ENCODE measurements around the gene SPACDR.

SPACDR gene

DNA sequence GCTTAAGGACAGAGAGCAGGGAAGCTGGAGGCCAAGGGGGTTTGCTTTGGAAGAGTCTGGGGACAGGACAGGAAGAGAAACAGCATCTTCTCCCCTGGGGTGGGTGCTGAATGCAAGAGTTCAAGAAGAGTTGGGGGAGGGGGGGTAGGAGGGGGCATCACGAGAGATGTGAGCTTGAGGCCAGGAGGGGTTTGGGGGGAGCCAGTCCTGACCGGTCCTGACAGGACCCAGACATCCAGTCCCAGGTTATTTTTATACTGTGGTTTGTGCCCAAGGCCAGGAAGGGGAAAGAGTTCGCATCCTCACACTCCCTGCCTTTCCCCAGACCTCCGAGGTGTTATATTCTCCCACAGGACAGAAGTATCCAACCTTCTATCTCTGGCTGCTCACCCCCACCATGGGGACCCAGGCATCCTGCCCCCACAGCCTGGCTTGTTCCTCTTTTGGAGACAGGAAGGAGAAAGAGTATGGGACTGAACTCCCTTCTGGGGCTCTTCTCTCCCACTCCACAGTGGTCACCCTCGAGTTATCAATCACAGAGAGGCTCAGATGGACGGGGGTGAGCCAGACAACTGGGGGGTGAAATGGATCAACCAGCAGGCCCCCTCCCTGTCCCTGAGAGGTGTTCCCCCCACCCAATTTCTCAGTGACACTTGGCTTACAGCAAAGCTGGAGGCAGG lies 12.2 kb upstream of the SPACDR start:
- ATAC-seq (no peak), DNase-seq (no peak)
- no peaks in the 10 kb centered on the region for H3K27me3 Mint-ChIP-seq
- peaks cover 63% of the 10 kb centered on the region for H3K4me1 Mint-ChIP-seq
- H3K9me3 Mint-ChIP-seq: no peaks in the 10 kb centered on the region
- H3K4me3 Mint-ChIP-seq: peak overlapping the region; percentile 91 to 97
- H3K27ac Mint-ChIP-seq: peak overlapping the region; percentile 96 to 97

DNA sequence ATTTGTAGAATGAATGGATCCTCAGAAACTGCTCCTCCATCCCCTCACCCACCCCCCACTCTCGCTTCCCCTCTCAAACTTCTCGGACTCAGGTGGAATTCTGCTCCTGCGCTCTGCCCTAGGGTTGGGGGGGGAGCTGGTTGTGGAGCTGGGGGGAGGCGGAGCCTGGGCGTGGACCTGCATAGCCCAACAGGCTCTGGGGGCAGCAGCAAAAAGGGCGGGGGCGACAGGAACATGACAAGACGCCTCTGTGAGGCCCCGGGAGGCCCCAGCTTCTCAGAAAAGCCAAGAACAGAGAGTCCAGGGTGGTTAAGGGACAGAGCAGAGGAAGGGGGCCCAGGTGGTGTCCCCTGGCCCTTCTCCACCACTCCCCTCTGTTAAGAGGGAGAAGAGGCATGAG lies 11.5 kb upstream of the SPACDR start:
- ATAC-seq (no peak), DNase-seq (no peak)
- Mint-ChIP-seq H3K9me3 (no peaks in the 10 kb centered on the region), H3K27me3 (no peaks in the 10 kb centered on the region), H3K4me1 (peaks cover 68% of the 10 kb centered on the region), H3K27ac (peak overlapping the region; percentile 96 to 97), H3K4me3 (peak overlapping the region; percentile 91 to 97)

DNA sequence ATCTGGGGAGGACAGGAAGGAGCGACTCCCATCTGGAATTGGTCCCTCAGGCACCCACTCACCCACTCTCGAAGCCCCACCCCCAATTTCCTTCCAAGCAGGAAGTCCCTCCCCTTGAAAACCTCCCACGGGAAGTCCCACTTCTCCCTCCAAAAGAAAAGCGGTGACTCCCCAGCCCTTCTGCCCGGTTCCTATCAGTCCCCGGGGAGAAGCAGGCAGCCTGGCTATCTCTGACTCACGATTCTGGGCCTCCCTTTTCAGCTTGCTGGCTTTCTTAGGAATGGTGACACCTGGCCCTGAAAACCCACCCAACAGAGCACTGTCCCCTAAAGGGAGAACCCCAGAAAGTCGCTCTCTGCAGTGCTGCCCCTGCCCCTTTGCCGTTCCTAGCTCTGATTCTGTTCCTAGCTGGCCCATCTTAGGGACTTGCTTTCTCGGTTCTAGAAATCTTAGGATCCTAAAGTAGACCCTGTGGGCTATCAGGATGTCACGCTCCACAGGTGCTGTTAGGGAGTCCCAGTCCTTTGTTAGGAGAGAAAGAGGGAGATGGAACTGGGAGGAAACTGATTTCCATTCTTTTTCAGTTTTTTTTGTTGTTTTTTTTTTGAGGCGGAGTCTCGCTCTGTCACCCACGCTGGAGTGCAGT lies 8.9 kb upstream of the SPACDR start:
- H3K4me3 Mint-ChIP-seq: peak overlapping the region; percentile 53 to 69
- peaks cover 79% of the 10 kb centered on the region for H3K4me1 Mint-ChIP-seq

DNA sequence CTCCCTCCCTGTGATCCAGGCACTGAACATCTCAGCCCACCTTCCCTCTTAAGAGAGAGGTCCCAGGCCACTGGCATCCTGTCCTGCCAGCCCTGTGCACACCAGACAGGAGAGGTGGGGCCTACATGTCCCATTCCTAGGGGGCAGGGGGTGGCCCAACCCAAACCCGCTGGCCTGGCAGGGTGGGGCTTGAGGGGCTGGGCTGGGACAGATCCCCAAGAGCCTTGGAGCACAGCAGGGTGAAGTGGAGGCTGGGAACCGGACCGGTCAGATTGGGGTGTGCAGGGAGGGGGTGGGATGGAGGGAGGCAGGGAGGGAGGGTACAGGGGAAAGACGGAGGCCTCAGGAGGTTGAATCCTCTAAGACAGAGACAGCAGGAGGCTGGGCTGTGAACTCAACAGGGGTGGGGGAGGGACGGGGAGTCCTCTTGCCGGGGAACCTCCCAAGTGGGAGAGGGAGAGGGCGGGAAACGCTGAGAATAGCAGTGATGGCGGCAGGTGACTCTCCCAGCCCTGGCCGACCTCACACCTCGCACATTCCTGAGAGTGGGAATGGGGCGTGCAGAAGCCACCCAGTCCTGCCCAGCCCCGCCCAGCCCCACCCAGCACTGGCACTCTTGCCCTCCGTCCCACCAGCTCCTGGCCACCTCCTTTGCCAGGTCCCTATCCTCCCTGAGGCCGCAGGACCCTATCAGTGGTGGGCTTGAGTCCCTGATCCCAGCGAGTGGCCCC lies 8.2 kb upstream of the SPACDR start:
- H3K27me3 Mint-ChIP-seq: no peaks in the 10 kb centered on the region
- DNase-seq (no peak), ATAC-seq (no peak)
- peak overlapping the region in 1 of 2 donors; percentile 53 for H3K4me3 Mint-ChIP-seq
- peaks cover 82% of the 10 kb centered on the region for H3K4me1 Mint-ChIP-seq
- H3K27ac Mint-ChIP-seq: no peak overlapping the region
- no peaks in the 10 kb centered on the region for H3K9me3 Mint-ChIP-seq

More for the DNA sequence above, 8.9 kb upstream of the SPACDR start:
- DNase-seq (no peak), ATAC-seq (no peak)
- no peaks in the 10 kb centered on the region for H3K9me3 Mint-ChIP-seq
- peak overlapping the region in 1 of 2 donors; percentile 58 for H3K27ac Mint-ChIP-seq
- H3K27me3 Mint-ChIP-seq: no peaks in the 10 kb centered on the region

DNA sequence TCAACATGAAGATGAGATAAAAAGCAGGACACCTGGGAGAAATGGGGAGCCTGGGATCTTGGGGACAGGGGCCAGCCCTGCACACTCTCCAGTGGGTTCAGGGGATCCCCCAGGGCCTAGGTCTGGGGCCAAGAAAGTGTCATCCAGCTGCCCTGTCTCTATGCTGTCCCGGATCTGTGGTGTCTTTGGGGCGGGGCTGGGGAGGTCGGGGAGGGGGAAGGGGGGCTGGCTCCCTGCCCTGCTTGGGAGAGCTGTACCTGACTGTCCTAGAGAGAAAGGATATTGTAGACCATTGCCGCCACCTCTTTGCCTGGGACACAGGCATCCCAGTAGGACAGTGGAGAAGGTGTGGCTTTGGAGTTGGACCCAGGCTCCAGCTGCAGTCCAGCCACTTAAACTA lies 7.0 kb upstream of the SPACDR start:
- H3K4me1 Mint-ChIP-seq: peaks cover 81% of the 10 kb centered on the region
- H3K27me3 Mint-ChIP-seq: no peaks in the 10 kb centered on the region
- no peak overlapping the region for H3K27ac Mint-ChIP-seq
- no peak for DNase-seq
- ATAC-seq: no peak
- no peak overlapping the region for H3K4me3 Mint-ChIP-seq
- no peaks in the 10 kb centered on the region for H3K9me3 Mint-ChIP-seq

DNA sequence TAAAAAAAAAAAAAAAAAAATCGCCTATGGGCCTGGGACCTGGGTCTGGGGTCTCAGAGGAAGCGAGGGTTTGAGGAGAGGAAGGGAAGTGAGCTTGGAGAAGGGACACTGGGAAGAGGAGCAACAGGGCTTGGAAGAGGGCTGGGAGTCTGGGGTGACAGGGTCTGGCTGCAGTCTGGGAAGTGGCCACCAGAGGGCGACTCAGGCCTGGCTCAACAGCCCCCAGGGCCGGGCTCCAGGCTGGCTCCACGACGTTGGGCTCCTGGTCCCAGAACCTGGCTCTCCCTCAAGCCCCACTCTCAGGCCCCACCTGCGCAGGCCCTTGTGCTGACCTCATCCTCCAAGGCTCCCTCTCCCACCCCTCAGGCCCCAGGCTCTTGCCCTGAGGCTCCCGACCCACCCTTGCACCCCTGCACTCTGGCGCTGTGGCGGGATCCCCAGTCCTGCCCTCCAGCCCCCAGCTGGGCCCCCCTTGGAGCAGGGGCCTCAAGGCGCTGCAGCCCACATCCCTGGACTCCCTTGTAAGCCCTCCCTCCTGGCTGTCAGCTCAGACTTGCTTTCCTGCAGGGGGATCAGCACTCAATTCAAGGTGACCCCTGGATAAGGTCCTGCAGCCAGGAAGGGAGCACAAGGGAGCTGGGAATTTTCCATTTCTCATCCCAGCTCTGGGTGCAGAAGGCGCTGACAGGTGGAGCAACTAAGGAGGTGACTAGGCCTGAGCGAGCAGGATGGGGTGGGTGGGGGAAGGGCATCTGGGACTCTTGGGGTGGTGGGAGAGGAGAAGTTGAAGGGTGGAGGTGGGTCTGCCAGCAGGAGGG lies 5.4 kb upstream of the SPACDR start:
- no peak overlapping the region for H3K4me3 Mint-ChIP-seq
- DNase-seq (peak; percentile 73 to 75), ATAC-seq (peak; percentile 80)
- peak overlapping the region in 1 of 2 donors; percentile 94 for H3K27ac Mint-ChIP-seq
- peaks cover 65% of the 10 kb centered on the region for H3K4me1 Mint-ChIP-seq
- H3K27me3 Mint-ChIP-seq: no peaks in the 10 kb centered on the region
- no peaks in the 10 kb centered on the region for H3K9me3 Mint-ChIP-seq

DNA sequence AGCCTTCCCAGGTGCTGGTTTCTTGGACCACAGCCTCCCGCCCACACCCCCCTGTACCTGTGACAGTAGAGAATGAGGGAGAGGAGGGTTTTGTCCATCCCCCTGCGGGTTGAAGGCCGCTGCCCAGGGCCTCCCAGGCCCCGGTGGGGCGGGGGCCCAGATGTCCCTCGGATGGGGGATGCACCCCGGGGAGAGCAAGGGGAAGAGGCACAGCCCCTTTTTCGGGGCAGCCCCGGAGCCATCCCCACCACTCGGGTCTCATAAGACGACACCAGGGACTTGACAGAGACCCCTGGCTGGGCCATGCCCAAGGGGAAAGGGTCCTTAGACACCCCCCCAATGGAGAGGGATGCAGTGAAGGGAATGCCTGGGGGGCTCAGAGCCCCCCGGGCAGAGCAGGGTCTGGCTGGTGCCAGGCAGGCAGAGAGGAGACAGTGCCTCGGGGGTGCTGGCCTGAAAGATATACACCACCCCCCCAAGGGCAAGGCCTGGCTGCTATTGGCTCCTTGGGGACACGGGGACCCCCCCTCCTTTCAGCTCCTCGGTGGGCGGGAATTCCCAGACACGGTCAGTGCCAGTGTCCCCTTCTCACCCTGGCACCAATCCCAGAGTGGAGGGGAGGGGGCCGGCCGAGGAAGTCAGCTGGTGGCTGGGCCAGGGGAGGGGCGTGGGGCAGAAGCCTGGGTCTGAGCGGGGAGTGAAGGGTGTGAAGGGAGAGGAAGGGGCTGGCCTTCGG lies 3.7 kb upstream of the SPACDR start:
- Mint-ChIP-seq H3K9me3 (no peaks in the 10 kb centered on the region), H3K4me3 (no peak overlapping the region), H3K27me3 (no peaks in the 10 kb centered on the region), H3K27ac (peak overlapping the region in 1 of 2 donors; percentile 27), H3K4me1 (peaks cover 49% of the 10 kb centered on the region)
- DNase-seq (no peak), ATAC-seq (no peak)

DNA sequence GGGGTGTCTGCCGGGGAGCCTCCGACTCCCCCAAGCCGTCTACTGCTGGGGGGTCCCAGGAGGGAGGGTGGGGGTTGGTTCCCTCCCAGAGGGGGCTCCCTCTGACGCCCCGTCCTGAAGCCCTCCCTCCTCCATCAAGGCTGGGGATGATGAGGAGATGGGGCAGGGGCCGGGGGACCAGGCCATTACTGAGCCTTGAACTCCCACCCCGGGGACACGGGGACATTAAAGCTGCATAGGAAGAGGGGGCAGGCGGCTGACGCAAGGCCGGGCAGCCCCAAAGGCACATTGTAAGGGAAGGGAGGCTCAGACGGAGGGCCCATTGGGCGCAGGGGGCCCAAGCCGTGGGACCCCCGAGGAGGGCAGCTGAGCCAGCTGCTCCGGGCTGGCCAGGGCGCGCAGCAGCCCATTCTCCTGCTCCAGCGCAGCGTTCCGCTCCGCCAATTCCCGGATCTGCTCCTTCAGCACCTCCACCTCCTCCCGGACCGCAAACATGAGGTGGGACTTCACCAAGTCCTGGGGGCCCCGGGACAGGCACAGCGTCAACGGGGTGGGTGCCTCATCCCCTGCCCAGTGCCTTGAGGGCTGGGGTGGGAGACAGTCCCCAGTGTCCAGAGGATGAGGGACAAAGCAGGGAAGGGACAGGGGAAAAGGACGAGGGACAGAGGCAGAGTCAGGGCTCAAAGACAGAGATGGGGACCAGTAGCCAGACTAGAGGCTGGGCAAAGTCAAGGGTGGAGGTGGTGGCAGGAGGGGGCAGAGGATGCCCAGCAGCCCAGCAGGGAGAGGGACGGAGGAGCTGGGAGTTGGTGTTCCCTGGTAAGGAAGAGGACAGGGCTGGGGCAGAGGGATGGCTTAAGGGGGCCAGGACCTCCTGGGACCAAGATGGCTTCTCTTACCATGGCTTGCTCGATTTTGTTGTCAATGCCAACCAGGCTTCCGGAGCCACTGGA lies 2.9 kb upstream of the SPACDR start:
- peak; percentile 29 for ATAC-seq
- peak overlapping the region in 1 of 2 donors; percentile 87 for H3K27ac Mint-ChIP-seq

DNA sequence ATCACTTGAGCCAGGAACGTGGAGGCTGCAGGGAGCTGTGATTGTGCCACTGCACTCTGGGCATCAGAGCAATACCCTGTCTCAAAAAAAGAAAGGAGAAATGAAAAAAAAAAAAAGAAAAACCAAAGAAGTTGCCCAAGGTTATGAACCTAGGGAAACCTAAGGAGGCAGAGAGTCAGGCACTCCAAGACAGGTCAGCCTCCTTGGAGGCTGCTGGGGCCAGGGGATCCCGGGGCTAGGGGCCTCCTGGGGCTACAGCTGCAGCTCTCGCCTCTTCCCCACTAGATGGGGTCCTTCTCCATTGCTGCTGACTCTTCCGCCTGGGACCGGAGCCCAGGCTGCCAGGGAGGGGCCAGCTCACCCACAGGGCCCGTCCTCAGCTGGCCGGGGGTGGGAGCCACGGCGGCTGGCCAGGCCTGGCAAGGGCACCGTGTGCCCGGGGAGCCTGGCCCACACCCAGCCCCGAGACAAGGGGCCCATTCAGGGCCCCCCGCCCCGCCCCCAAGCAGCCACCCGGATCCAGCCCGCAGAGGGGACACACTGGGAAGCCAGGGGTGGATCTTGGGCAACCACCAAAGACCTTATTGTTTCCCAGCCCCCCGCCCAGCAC lies 1.7 kb upstream of the SPACDR start:
- H3K4me3 Mint-ChIP-seq: no peak overlapping the region
- peaks cover 34% of the 10 kb centered on the region for H3K4me1 Mint-ChIP-seq
- ATAC-seq (no peak), DNase-seq (no peak)
- H3K27me3 Mint-ChIP-seq: no peaks in the 10 kb centered on the region
- peak overlapping the region in 1 of 2 donors; percentile 48 for H3K27ac Mint-ChIP-seq
- H3K9me3 Mint-ChIP-seq: no peaks in the 10 kb centered on the region

More for the DNA sequence above, 2.9 kb upstream of the SPACDR start:
- no peaks in the 10 kb centered on the region for H3K9me3 Mint-ChIP-seq
- no peak for DNase-seq
- no peak overlapping the region for H3K4me3 Mint-ChIP-seq
- H3K4me1 Mint-ChIP-seq: peaks cover 40% of the 10 kb centered on the region
- H3K27me3 Mint-ChIP-seq: no peaks in the 10 kb centered on the region

DNA sequence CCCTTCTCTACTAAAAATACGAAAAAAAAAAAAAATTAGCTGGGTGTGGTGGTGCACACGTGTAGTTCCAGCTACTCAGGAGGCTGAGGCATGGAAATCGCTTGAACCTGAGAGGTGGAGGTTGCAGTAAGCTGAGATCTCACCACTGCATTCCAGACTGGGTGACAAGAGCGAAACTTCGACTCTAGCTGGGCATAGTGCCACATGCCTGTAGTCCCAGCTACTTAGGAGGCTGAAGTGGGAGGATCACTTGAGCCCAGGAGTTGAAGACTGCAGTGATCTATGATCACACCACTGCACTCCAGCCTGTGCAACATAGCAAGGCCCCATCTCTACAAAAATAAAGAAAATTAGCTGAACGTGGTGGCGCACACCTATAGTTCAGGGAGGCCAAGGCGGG lies 1.2 kb upstream of the SPACDR start:
- Mint-ChIP-seq H3K4me3 (no peak overlapping the region), H3K4me1 (peaks cover 29% of the 10 kb centered on the region), H3K27ac (peak overlapping the region in 1 of 2 donors; percentile 48), H3K9me3 (no peaks in the 10 kb centered on the region), H3K27me3 (no peaks in the 10 kb centered on the region)
- DNase-seq: no peak
- no peak for ATAC-seq

DNA sequence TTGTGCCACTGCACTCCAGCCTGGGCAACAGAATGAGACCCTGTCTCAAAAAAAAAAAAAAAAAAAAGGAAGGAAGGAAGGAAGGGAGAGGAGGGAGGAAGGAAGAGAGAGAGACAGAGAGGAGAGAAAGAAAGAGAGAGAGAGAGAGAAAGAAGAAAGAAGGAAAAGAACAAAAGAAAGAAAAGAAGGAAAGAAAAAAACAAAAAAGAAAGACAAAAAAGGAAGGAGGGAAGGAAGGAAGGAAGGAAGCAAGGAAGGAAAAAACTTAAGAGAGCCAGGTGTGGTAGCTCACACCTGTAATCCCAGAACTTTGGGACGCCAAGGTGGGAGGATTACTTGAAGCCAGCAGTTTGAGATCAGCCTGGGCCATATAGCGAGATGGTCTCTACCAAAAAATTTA lies 731 bp upstream of the SPACDR start:
- Mint-ChIP-seq H3K27ac (peak overlapping the region; percentile 31 to 41), H3K4me3 (no peak overlapping the region), H3K27me3 (no peaks in the 10 kb centered on the region), H3K9me3 (no peaks in the 10 kb centered on the region), H3K4me1 (peaks cover 24% of the 10 kb centered on the region)
- DNase-seq (no peak), ATAC-seq (no peak)

DNA sequence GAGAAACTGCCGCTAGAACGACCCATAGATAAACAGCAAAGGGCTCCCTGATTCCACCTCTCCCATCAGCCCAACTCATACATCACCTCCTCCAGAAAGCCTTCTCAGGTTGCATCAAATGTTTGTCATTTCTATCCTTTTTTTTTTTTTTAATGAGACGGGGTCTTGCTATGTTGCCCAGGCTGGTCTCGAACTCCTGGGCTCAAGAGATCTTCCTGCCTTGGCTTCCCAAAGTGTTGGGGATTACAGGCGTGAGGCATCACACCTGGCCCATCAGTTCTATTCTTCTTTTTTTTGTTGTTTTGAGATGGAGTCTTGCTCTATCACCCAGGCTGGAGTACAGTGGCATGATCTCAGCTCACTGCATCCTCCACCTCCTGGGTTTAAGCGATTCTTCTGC lies 7.0 kb downstream of the SPACDR start:
- DNase-seq (no peak), ATAC-seq (no peak)
- H3K9me3 Mint-ChIP-seq: no peaks in the 10 kb centered on the region
- H3K27ac Mint-ChIP-seq: no peak overlapping the region
- H3K4me1 Mint-ChIP-seq: peaks cover 26% of the 10 kb centered on the region
- H3K27me3 Mint-ChIP-seq: no peaks in the 10 kb centered on the region
- no peak overlapping the region for H3K4me3 Mint-ChIP-seq

DNA sequence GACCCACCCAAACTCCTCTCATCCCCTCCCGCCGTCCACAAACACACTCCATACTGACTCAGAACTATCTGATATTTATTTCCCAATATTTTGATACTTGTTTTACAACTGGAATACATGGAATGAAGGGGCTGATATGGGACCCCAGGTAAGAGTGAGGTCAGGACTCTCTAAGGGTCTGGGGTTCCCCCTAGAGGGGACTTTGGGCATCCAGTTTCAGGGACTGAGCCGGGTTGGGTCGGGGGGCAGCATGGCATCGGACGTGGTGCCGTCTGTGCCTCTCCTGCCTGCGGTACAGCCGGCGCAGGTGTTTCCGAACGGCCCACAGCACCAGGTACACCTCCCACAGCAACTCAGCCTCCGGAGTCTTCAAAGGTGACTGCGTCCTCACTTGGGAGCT lies 7.5 kb downstream of the SPACDR start:
- Mint-ChIP-seq H3K4me3 (no peak overlapping the region), H3K4me1 (peaks cover 26% of the 10 kb centered on the region), H3K9me3 (no peaks in the 10 kb centered on the region), H3K27ac (no peak overlapping the region), H3K27me3 (no peaks in the 10 kb centered on the region)
- no peak for ATAC-seq
- no peak for DNase-seq

DNA sequence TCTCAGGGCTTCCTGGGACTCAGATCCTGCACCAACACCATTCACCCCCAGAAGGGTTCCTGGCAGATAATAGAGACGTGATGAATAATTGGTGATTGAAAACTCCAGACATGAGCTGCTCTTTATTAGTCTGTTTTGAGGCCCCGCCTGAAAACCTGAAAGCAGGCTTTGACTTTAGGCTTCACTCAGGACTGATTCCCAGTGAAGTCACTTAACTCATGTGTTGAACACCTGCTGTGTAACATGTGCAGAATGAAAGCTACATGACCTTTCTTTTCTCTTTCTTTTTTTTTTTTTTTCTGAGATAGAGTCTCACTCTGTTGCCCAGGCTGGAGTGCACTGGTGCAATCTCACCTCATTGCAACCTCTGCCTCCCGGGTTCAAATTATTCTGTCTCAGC lies 8.9 kb downstream of the SPACDR start:
- H3K9me3 Mint-ChIP-seq: no peaks in the 10 kb centered on the region
- DNase-seq (no peak), ATAC-seq (no peak)
- no peak overlapping the region for H3K4me3 Mint-ChIP-seq
- H3K27ac Mint-ChIP-seq: no peak overlapping the region
- no peaks in the 10 kb centered on the region for H3K27me3 Mint-ChIP-seq
- peaks cover 36% of the 10 kb centered on the region for H3K4me1 Mint-ChIP-seq

Measured in stimulated activated naive CD8-positive, alpha-beta T cell treated with anti-CD3 and anti-CD28 coated beads, Interleukin-15, amount 100 ng/mL, for 72 hours (primary cell).